NK-92 (cell line): ENCODE measurements around the gene CIBAR2.
"Not testable (repeated sequence)": the region's sequence is repeated elsewhere in the genome, so short reads cannot be mapped to it uniquely, and the experiment has no call there.

Experiments used
- DNase-seq: peaks from one replicate; lab custom pipeline; 2025; ENCODE audit not compliant: unreplicated experiment; lab: John Stamatoyannopoulos, UW

Gene CIBAR2

GRCh38 chr16:85064186-85064585 lies 48.1 kb downstream of the CIBAR2 start:
- DNase-seq = no peak

GRCh38 chr16:85062845-85063244 lies 49.4 kb downstream of the CIBAR2 start:
- DNase-seq = no peak

DNA sequence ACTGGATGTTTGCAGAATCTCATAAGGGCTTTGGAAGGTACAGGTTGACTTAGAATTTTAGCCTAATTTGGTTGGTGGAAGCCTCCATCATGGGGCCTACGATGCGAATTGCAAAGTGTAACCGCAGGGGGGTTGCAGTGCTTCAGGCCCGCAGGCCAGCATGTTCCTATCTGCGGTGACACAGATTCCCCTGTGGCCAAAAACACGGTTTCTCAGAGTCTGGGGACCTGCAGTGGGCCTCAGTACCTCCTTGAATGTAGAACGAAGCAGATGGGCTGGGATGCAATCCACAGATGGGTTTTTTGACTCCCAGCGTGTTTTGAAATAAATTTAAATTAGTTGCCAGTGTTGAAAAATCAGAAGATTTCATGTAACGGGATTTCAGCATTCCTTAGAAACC lies 49.9 kb downstream of the CIBAR2 start:
- DNase-seq = no peak

DNA sequence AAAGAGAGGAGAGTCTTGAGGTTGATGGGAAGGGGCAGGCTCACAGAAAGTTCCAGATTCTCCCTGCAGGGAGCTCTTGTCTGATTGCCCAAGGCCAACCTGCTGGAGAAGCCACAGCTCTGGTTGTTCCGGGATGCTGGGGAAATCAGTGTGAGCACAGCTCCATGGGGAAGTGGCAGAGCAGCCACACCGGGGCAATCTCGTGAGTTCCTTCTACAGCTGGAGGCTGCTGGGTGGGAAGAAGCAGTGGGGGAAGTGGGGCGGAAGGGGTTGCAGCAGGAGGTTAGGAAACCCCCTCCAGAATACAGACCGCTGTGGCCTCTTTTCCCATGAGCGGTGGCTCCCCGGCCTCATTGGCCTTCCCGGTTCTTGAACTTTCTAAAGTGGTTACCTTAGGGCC lies 50.7 kb downstream of the CIBAR2 start:
- no peak for DNase-seq

DNA sequence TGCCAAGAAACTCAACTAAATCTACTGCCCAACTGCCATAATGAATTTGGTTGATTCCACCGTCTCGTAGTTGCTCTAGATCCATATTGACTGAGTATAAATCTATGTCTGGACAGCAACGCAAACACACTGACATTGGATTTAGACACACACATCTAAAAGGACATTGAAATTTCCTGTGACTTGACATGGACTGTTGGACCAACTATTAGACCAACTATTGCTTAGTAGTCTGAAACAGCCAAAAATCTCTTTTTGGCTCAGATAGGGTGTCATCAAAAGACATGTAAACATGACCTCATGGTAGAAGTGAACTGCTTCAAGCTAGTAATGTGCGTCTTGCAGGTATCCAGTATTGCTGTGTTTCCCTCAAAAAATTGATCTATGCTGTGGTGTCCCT lies 53.4 kb downstream of the CIBAR2 start:
- no peak for DNase-seq

DNA sequence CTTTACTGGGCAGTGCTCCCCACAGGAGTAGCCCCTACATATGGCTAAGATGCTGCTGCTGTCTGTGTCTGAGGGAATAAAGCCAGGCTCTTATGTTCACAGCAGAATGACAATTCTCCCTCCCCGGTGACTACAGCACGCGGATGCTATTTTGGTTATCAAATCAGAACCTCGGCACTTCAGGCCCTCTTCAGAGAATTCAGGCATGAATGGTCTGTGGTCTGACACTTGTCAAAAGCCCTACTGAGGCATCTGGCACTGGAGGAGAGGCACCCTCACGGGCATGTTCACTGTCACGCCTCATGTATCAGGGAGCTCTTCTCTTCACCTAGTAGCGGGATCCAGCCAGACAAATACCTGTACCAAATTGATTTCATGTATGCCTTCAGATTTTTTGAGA lies 54.3 kb downstream of the CIBAR2 start:
- DNase-seq = no peak

DNA sequence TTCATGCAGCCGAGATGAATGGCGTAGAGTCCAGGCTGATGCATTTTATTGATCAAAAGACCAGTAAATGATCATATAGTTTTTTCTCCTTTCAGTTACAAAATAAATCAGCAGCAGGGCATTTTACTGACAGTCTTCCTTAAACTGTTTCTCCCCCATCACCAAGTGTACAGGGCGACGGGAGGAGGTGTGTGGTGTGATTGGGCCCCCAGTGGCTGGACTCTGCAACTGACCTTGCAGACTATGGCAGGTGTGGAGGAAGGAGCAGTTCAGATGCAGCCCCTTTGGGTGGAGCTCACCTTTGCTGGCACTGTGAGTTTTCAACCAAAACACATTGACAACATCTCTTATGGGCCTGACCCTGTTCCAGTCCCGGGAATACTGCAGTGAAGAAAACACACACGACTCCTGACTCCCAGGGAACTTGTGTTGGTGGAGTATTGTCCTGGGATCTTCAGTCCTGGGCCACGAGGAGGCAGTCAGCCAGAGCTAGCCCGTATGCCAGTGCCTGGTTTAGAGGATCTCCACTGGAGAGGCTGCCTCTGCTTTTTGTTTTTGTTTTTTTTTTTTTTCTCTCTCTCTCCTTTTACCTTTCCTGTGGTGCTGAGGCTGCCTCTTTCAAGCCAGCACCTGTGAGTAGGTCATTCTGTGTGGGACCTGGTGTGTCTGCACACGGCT lies 54.9 kb downstream of the CIBAR2 start:
- no peak for DNase-seq

DNA sequence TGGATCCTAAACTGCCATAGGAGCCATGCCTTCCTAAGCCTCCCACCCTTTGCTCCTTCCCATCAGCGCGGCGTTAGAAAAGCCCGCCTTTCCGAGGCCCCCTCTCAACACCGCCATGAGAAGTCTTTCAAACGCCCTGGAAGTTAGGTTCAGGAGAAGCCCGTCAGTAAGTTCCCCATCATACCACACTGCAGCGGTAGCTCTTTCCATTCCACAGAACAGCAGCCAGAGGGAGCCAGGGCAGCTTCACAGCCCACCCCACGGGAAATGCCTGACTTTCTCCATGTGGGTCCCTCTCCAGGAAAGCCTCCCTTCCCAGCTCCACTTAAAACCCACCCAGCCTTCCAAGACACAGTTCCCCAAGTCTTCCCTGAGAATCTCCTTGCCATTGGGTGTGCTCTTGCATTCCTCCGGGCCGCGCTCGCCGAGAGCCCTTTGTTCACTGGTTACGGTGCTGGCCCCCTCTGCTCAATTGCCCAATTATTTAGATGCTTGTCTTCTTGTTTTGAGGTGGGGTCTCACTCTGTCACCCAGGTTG lies 56.0 kb downstream of the CIBAR2 start:
- DNase-seq = no peak

GRCh38 chr16:85055493-85056210 lies 56.6 kb downstream of the CIBAR2 start:
- DNase-seq = no peak

- no peak for DNase-seq
Observed at GRCh38 chr16:85054948-85055492, 57.3 kb downstream of the CIBAR2 start.

- not testable (repeated sequence) for DNase-seq
Observed at GRCh38 chr16:85054321-85054720, 58.0 kb downstream of the CIBAR2 start.

DNA sequence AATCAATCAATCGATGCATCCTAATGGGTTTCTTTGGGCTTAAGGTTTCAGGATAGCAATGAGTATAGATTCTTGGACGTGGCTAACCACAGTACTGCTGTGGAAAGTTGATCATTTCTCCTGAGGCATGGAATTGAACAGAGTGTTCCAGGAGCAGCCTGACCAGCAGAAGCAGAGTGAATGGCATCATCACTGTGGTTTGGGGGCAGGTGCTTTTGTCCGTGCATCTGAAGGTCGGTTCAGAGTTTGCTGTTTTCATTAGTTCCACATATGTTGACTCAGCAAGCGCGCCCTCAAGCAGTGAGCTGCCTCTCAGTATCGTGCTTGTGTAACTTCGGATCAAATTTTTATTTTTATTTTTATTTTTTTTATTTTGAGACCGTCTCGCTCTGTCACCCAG lies 59.7 kb downstream of the CIBAR2 start:
- DNase-seq = no peak

DNA sequence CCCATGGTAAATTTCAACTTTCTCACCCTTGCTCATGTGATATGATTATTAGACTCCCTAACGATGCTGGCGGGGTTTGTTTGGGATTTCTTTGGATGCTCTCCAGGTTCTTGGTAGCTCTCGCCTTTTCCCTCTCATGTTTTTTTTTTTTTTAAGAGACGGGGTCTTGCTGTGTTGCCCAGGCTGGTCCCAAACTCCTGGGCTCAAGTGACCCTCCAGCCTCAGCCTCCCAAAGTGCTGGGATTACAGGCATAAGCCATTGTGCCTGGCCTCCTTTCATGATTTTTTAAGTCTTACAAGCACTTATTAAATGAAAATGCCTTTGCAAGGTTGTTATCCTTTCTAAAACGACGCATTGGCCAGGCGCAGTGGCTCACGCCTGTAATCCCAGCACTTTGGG lies 60.6 kb downstream of the CIBAR2 start:
- no peak for DNase-seq

GRCh38 chr16:85051067-85051581 lies 61.1 kb downstream of the CIBAR2 start:
- DNase-seq = no peak

GRCh38 chr16:85049706-85050305 lies 62.5 kb downstream of the CIBAR2 start:
- no peak for DNase-seq

DNA sequence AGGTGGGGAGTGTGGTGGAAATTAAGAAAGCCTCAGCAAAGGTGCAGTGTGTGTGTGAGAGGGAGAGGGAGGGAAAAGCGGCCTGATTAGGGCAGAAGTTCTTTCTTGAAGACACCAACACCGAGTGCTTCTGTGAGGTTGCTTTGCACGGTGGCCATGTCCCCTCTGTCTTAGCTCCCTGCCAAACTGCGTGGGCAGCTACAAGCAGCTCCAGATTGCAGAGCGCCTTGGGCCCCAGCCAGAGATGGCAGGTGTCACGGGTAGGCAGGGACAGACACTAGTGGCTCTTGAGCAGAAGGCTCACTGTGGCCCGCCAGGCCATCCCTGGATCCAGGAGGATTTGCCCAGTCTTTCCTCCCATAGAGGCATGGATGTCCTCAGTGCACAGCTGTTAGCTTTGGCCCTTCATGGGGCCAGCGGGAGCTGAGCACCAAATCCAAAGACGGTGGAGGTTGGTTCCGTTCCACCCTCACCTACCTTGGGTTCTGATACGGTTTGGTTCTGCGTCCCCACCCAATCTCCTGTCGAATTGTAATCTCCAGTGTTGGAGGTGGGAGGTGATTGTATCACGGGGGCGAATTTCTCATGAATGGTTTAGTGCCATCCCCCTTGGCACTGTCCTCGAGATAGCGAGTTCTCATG lies 63.2 kb downstream of the CIBAR2 start:
- no peak for DNase-seq
